H9 (cell line): Measurements from ENCODE around the gene GRID1. TPM values are rescaled to one million over a fixed set of nuclear protein-coding genes. Genes with fewer than 3 reads are reported as not detected.

Experiments
- DNase-seq: peaks from one replicate; pipeline ENCODE4 v3.0.0-alpha.2; 2017
- H2AFZ ChIP-seq: one replicate; pipeline ENCODE4 v1.6.1; 2013; ENCODE audit warnings: mild to moderate bottlenecking, low read length, control low read depth, moderate library complexity
- H2AK5ac ChIP-seq: 2 replicates; pipeline ENCODE4 v1.6.1; 2013; ENCODE audit warnings: low read length, control low read depth, mixed read lengths; ENCODE audit not compliant: insufficient read length
- H2BK120ac ChIP-seq: one replicate; pipeline ENCODE4 v1.6.1; 2013; ENCODE audit warnings: low read depth, mild to moderate bottlenecking, low read length, control low read depth, inconsistent platforms; ENCODE audit not compliant: poor library complexity, severe bottlenecking
- H2BK12ac ChIP-seq: 2 replicates; pipeline ENCODE4 v1.6.1; 2013; ENCODE audit warnings: low read length, control low read depth, mixed read lengths, low read depth; ENCODE audit not compliant: insufficient read length
- H2BK15ac ChIP-seq: 2 replicates; pipeline ENCODE4 v1.6.1; 2013; ENCODE audit warnings: low read depth, low read length, control low read depth
- H2BK20ac ChIP-seq: one replicate; pipeline ENCODE4 v1.6.1; 2013; ENCODE audit warnings: low read depth, mild to moderate bottlenecking, low read length, control low read depth, inconsistent platforms; ENCODE audit not compliant: poor library complexity, severe bottlenecking
- H2BK5ac ChIP-seq: 2 replicates; pipeline ENCODE4 v1.6.1; 2013; ENCODE audit warnings: low read length, control low read depth, mixed read lengths; ENCODE audit not compliant: insufficient read length
- H3K14ac ChIP-seq: 2 replicates; pipeline ENCODE4 v1.6.1; 2013; ENCODE audit warnings: low read length, control low read depth; ENCODE audit not compliant: insufficient read depth
- H3K18ac ChIP-seq: 2 replicates; pipeline ENCODE4 v1.6.1; 2013; ENCODE audit warnings: low read depth, mild to moderate bottlenecking, mixed read lengths, low read length, control low read depth; ENCODE audit not compliant: insufficient read length
- H3K23ac ChIP-seq: 2 replicates; pipeline ENCODE4 v1.6.1; 2013; ENCODE audit warnings: low read length, control low read depth, mixed read lengths, low read depth; ENCODE audit not compliant: insufficient read length
- H3K23me2 ChIP-seq: 2 replicates; pipeline ENCODE4 v1.6.1; 2013; ENCODE audit warnings: low read depth, mild to moderate bottlenecking, mixed read lengths, low read length, control low read depth; ENCODE audit not compliant: insufficient read length, poor library complexity, severe bottlenecking
- H3K27ac ChIP-seq: 2 replicates; pipeline ENCODE4 v1.5.1; 2013; ENCODE audit warnings: low read length, control low read depth, mixed read lengths, low read depth; ENCODE audit not compliant: insufficient read length
- H3K27me3 ChIP-seq: 2 replicates; pipeline ENCODE4 v1.6.1; 2013; ENCODE audit warnings: low read length, control low read depth, inconsistent platforms; ENCODE audit not compliant: insufficient read depth
- H3K4ac ChIP-seq: 2 replicates; pipeline ENCODE4 v1.6.1; 2013; ENCODE audit warnings: low read depth, mild to moderate bottlenecking, control low read depth, inconsistent platforms, low read length, moderate library complexity
- H3K4me1 ChIP-seq: 2 replicates; pipeline ENCODE4 v1.6.1; 2013; ENCODE audit warnings: low read length, control low read depth, inconsistent platforms; ENCODE audit not compliant: insufficient read depth
- H3K4me2 ChIP-seq: 2 replicates; pipeline ENCODE4 v1.6.1; 2013; ENCODE audit warnings: low read length, control low read depth, mixed read lengths; ENCODE audit not compliant: insufficient read length, insufficient read depth
- H3K56ac ChIP-seq: 2 replicates; pipeline ENCODE4 v1.6.1; 2013; ENCODE audit warnings: low read depth, mild to moderate bottlenecking, mixed read lengths, low read length, control low read depth; ENCODE audit not compliant: insufficient read length
- H3K79me1 ChIP-seq: 2 replicates; pipeline ENCODE4 v1.6.1; 2013; ENCODE audit warnings: low read depth, mild to moderate bottlenecking, moderate library complexity, low read length, control low read depth, inconsistent platforms; ENCODE audit not compliant: insufficient read depth, poor library complexity, severe bottlenecking
- H3K79me2 ChIP-seq: 2 replicates; pipeline ENCODE4 v1.6.1; 2013; ENCODE audit warnings: low read length, control low read depth, inconsistent platforms; ENCODE audit not compliant: insufficient read depth
- H3K9ac ChIP-seq: 2 replicates; pipeline ENCODE4 v1.6.1; 2013; ENCODE audit warnings: low read length, control low read depth, mixed read lengths; ENCODE audit not compliant: insufficient read length; ENCODE audit errors: extremely low read depth
- H3K9me3 ChIP-seq: one replicate; pipeline ENCODE4 v1.6.1; 2013; ENCODE audit warnings: low read depth, low read length, inconsistent platforms; ENCODE audit not compliant: control insufficient read depth
- H3T11ph ChIP-seq: one replicate; pipeline ENCODE4 v1.6.1; 2013; ENCODE audit warnings: mild to moderate bottlenecking, low read length, control low read depth, inconsistent platforms
- H4K20me1 ChIP-seq: one replicate; pipeline ENCODE4 v1.6.1; 2013; ENCODE audit not compliant: control insufficient read depth, insufficient read length, insufficient read depth
- H4K5ac ChIP-seq: 2 replicates; pipeline ENCODE4 v1.6.1; 2013; ENCODE audit warnings: low read depth, mild to moderate bottlenecking, mixed read lengths, low read length, control low read depth; ENCODE audit not compliant: insufficient read length
- H4K8ac ChIP-seq: replicated peaks from 2 replicates; pipeline ENCODE4 v1.6.1; 2013; ENCODE audit warnings: low read length, control low read depth, mixed read lengths, low read depth; ENCODE audit not compliant: insufficient read length
- H4K91ac ChIP-seq: 2 replicates; pipeline ENCODE4 v1.6.1; 2013; ENCODE audit warnings: low read depth, mild to moderate bottlenecking, moderate library complexity, mixed read lengths, low read length, control low read depth; ENCODE audit not compliant: insufficient read length
- H3K27ac Mint-ChIP-seq, 3 experiments: 2 replicates in 2 of 3; 3 replicates in 1 of 3; pipeline ENCODE4 v1.8.0; 2020 to 2021; ENCODE audit warnings: mixed read lengths in 3 of 3, mild to moderate bottlenecking in 1 of 3, moderate library complexity in 1 of 3
- H3K27me3 Mint-ChIP-seq: 2 replicates; pipeline ENCODE4 v1.8.0; 2021; ENCODE audit warnings: low read depth, mild to moderate bottlenecking, moderate library complexity, mixed read lengths
- H3K36me3 Mint-ChIP-seq, 3 experiments: 2 replicates in 2 of 3; 3 replicates in 1 of 3; pipeline ENCODE4 v1.8.0; 2020 to 2021; ENCODE audit warnings: low read depth in 3 of 3, mixed read lengths in 3 of 3; ENCODE audit not compliant: insufficient read depth in 1 of 3
- H3K4me1 Mint-ChIP-seq, 2 experiments: 2 replicates each; pipeline ENCODE4 v1.8.0; 2020; ENCODE audit warnings: mixed read lengths in 2 of 2
- H3K4me3 Mint-ChIP-seq, 2 experiments: 2 replicates in 1 of 2; 3 replicates in 1 of 2; pipeline ENCODE4 v1.8.0; 2020 to 2021; ENCODE audit warnings: mild to moderate bottlenecking in 2 of 2, mixed read lengths in 2 of 2, moderate library complexity in 1 of 2
- H3K9me3 Mint-ChIP-seq, 2 experiments: 2 replicates in 1 of 2; 3 replicates in 1 of 2; pipeline ENCODE4 v1.8.0; 2020; ENCODE audit warnings: mild to moderate bottlenecking in 2 of 2, mixed read lengths in 2 of 2, moderate library complexity in 1 of 2
- CTCF ChIP-seq: fragments of 200-600 bp; sonication (generic); conservative IDR thresholded peaks from 3 replicates; pipeline ENCODE4 v1.8.0; 2021; ENCODE audit warnings: antibody characterized with exemption, mild to moderate bottlenecking
- WGBS: extraction: QIAGEN DNeasy Blood & Tissue Kit; methylation state at CpG from one replicate; pipeline ENCODE4 v1.1.7; 2013; ENCODE audit warnings: missing lambda C conversion rate, low lambda C conversion rate, mixed read lengths; ENCODE audit not compliant: insufficient read length; ENCODE audit errors: extremely low coverage; 5-methylcytosine and 5-hydroxymethylcytosine counted together
- total RNA-seq: library from RNA; stranded (reverse); gene quantifications from 2 replicates; pipeline ENCODE4 v1.2.1, GENCODE V29; 2021

GRID1 gene
- total RNA-seq, 1 experiment from 2014 or later: 0.35 TPM

DNA sequence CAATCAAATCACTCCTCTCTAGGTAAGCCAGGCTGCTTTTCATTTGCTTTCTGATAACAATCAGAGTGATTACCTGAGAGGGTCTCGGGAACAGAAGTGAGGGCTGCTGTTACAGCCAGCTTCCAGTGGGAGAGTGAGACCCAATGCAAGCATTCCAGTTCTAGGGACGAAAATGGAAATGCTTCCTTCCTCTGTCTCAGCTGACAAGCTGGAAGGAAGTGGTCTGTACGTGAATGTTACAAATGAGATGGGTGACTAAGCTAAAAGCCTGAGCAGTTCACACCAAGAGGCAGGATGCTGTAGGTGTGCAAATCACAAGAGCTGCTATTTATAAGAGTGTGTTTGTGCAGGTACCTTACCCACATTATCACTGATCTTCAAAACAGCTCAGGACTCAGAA lies 772.4 kb downstream of the GRID1 start:
- Histone ChIP-seq H3K27me3 (no peaks in the 10 kb centered on the region), H2BK5ac (no peak overlapping the region), H2AFZ (no peak overlapping the region), H3K18ac (no peak overlapping the region), H2BK120ac (no peak overlapping the region), H4K20me1 (no peaks in the 10 kb centered on the region), H2BK15ac (no peak overlapping the region), H4K8ac (no peak overlapping the region), H4K5ac (no peak overlapping the region), H3K4me2 (no peak overlapping the region), H2BK12ac (no peak overlapping the region), H3K9me3 (no peaks in the 10 kb centered on the region), H3K79me2 (no peaks in the 10 kb centered on the region), H3K4ac (no peak overlapping the region), H3K14ac (no peak overlapping the region), H3K4me1 (no peaks in the 10 kb centered on the region), H4K91ac (no peak overlapping the region), H3K27ac (no peak overlapping the region), H2AK5ac (no peak overlapping the region), H3K79me1 (no peaks in the 10 kb centered on the region), H3K23ac (no peak overlapping the region), H2BK20ac (no peak overlapping the region), H3T11ph (no peak overlapping the region), H3K9ac (no peak overlapping the region), H3K23me2 (no peaks in the 10 kb centered on the region), H3K56ac (no peak overlapping the region)
- Mint-ChIP-seq H3K27ac (no peak overlapping the region), H3K36me3 (no peaks in the 10 kb centered on the region), H3K4me1 (peaks cover 0 to 3% of the 10 kb centered on the region in 2 experiments; a peak in 1 of 4 replicates), H3K9me3 (no peaks in the 10 kb centered on the region), H3K4me3 (no peak overlapping the region), H3K27me3 (no peaks in the 10 kb centered on the region)
- TF ChIP-seq CTCF: no peak
- DNase-seq: no peak
- no CpG with 5 or more reads among the region's 3 CpGs for WGBS
